HG03066 (cell line): ENCODE data around the gene FYN.
A peak's percentile ranks its signal among the peaks of the same experiment; 100 is the strongest.

Experiments used
- ATAC-seq: cut with Tn5 transposase; IDR thresholded peaks from one replicate; pipeline ENCODE4 v1.9.1; 2021; ENCODE audit warnings: low read depth; ENCODE audit not compliant: unreplicated experiment

The FYN gene

DNA sequence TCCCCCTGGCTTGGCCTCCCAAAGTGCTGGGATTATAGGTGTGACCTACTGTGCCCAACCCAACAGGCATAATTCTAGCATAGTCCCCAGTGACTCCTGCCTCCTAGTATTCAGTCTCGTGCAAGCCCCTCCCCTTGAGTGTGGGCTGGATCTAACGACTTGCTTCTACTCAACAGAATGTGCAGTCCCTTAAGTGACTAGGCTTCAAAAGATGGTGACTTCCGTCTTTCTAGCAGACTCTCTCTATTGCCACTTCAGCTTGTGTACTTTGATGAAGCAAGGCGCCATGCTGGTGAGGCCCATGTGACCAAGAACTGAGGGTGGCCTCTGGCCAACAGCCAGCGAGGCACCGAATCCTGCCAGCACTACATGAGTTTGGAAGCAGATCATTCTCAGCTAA is 157.9 kb downstream of the FYN start:
- ATAC-seq: no peak

DNA sequence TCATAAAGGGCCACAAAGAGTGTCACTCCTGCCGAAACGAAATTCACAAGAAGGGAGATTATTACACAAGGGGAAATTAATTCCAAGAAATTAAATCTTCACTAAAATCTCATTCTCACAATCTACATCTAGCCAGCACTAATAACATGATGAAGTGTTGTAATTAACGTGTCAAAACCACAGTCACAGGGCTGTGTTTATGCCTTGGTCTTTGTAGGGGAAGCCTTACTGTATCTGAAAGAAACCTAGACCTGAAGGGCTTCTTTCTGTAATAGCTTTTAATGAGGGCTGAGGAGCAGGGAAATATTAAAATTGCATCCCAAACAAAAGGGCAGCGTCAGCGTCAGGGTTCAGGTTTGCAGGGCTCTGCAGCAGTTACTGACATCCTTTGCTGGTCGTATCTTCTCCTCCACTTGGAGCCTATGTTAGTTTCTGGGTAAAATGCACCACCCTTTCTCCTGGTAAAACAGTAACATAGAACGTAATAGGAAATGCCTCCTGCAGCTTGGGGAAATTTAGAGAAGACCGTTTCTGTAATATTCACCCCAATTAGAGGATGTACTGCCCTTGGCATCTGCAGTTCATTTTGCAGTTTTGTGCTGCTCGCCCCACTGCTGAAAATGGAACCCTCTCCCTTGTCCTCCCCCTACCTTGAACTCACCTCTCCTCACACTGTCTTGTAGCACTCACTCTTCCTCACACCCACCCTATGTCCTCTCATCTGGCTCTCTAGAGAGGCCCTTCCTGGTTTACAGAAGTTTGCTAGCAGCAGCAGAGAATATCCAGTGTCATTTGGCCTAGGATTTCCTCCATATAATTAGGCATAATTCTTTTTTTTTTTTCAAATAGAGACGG is 158.6 kb downstream of the FYN start:
- ATAC-seq: no peak

DNA sequence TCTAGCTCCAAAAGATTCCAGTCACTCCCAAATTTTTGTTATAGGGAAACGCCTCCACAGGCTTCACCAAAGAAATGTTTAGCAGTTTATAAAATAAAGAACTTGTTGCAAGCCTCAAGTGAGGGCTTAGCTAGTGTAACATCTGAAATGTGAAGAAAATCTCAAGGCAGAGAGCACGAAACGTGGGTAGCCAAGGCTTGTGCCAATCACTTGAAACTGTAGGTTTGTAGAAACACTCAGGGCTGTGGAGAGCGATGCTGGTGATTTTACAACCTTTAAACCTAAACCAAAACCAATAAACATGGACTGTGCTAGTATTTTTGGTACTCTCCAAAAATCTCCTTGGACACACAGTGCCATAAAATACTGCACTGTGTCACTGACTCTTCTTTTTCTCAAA is 159.4 kb downstream of the FYN start:
- no peak for ATAC-seq

- ATAC-seq: no peak
Observed at GRCh38 chr6:111713236-111713635, 160.0 kb downstream of the FYN start.

DNA sequence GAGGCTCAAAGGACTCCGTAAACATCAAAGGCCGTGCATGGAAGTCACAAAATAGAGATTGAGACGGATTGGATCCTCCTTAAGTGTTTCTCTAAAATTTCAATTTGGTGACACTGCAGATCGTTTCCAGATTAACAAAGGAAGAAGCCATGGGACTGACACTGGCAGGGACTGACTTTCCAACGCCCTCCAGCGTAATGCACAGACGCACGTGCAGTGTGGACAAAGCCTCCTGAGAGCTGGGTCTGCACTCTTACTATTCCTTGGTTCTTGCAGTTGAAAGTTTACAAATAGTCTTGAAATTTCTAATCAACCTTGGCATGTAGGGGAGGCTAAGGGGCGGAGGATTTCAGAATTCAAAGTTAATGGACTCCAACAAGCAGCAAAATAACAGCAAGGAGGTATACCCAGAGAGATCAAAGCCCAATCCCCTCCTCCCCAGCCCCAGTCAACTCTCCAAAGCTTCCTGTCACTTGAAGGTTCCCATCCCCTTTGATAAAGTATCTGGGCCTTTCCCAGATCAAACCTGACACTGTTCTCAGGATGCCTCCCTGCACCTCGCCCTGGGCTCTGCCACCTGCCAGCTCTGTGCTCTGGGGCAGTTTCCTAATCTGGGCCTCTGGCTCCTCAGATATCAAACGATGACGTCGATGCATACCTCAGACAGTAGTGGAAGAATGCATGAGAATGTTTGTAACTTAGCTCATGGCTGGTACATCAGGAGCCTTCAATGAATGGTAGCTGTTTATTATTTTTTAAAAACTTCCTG is 161.1 kb downstream of the FYN start:
- no peak for ATAC-seq

DNA sequence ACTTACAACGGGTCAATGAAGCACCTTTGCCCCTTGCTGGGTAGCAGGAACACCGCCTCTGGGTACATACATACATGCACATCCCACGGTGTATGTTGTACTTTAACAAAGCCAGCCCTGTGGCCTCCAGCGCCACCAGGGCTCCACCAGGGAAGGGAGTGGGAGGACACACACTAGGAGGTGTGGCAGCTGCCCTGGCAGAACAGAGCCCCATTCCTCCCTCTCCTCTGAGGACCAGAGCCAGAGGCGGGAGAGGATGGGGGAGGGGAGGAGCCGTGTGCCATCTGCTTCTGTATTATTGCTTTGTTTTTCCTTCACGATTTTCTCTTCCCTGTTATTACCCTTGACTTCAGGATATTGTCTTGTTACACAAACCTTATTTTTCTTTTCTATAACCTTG is 161.8 kb downstream of the FYN start:
- no peak for ATAC-seq

DNA sequence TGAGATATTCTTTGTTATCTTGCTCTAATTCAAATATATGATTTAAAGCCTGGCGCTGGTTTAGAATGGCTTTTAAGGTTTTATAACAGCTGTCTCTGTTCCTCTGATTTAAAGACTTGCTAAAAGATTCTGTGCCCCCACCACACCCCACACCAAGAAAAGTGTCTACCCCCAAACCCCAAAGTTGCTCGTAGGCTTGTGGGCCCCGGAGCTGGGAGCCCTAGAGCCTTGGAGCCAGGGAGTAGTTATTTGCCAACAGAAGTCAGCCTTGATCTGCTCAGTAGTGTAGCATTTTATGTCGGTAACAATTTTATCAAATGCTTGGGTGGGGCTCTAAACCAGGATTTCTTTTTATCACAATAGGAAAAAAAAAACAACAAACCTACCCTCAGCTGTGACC is 162.3 kb downstream of the FYN start:
- no peak for ATAC-seq

- ATAC-seq: no peak
Observed at GRCh38 chr6:111710439-111710838, 162.8 kb downstream of the FYN start.

DNA sequence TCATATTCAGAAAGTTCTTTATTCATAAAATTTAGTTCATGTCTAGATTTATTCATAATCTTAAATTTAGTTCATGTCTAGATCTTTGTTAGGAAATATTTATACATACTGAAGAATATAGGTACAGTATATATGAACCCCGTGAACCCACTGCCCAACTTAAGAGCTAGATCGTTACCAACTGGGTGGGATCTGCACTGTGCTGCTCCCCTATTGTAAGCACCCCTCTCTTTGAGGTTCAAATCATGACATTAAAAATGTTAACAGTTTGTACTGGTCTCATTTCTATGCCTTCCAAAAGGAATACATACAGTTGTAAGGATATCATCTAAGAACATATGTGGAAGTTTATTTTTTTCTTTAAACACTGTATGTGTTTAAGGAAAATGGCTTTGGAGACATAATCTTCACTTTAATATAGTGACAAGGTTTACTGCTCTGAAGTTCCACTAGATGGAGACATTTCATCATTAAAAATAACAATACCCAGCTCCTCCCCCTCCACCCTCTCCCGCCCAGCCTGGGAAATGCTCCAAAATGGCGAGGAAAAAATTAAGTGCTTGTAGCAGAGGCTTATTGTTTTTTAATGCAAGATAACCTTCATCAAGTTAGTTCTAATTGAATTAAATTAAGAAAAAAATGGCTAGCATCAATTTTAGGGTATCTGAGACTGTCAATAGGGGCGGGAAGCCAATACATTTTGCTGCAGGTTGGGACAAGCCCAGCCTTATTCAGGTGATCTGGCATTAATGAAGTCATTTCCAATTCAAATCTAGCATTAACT is 163.4 kb downstream of the FYN start:
- peak; percentile 94 for ATAC-seq

GRCh38 chr6:111709201-111709600 is 164.1 kb downstream of the FYN start:
- no peak for ATAC-seq

DNA sequence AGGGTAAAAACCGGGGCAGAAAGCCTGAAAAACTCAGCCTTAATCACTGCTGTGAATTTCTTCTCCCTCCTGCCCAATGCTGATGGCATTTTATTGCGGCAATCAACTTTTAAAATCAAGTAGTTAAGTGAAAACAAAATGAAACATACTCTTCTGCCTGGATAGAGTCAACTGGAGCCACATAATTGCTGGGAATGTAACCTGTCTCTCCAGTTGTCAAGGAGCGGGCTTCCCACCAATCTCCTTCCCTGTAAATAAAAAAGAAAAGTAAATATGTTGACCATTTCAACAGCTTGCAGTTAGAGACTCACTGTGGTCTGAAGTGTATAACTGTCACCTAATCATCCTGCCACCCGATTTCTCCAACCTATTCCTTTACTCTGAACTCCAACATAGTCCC is 165.5 kb downstream of the FYN start:
- no peak for ATAC-seq

DNA sequence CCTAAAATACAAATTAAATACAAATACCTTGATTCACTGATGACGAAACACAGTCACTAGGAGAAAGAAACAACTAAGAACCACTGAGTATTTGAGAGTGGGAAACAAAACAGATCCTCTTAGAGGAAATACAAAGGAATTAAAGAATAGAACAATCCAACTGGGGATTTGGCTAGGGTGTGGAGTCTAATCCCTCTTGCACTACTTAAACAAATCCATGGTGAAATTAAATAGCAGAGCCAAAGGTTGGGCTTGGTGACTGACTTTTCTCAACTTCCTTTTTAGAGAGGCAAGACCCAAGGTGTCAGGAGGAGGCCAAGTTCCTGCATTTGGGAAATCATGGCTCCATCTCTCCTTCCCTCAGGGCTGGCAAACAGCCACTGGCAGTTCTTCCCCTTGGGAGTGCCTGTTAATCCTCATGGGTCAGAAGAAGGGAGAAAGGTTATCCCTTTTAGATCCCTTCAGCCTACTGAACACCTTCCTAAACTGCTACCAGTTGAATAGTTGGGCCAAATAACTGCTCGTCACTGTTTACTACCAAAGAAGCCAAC is 166.3 kb downstream of the FYN start:
- no peak for ATAC-seq

GRCh38 chr6:111703723-111704122 is 169.5 kb downstream of the FYN start:
- no peak for ATAC-seq

GRCh38 chr6:111702268-111702667 is 171.0 kb downstream of the FYN start:
- ATAC-seq: no peak

DNA sequence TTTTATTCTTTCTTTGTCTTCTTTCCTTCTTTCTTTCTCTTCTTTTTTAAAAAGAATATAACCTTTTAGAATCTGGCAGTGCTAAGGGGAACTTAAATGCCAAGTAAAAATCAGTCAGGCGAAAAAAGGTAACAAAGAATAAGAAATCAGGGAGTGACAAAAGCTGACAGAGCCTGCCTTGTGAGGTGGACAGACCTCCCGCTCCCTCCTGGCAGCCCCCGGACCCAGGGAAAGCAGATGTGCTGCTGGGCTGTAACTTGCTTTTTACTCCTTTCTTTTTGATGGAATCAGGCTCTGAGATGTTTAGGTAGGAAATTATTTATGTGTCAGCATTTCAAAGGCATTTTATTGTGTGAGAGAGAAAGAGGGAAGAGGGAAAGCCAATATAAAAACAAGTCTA is 172.1 kb downstream of the FYN start:
- ATAC-seq: no peak

DNA sequence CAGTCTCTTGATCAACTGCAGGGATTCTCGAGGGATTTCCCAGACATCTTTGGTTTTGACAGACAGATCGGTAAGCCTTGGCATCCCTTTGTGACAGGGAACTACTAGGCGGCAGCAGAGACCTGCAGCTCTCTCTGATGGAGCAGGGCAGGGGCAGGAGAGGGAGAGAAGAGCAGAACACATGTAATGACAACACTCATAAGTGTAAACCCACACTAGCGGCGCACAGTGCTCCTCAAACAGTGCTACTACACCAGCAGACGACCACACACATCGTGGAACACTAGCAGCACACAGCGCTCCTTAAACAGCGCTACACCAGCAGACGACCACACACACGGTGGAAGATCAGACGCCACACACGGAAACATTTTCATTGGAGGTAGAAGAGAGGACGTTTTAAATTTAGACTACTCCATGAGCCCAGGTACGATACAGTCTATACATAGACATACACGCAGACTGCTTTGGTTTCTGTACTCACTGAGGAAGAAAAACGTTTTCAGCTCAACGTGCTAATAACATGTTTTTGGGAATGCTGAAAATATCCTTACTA is 173.0 kb downstream of the FYN start:
- no peak for ATAC-seq

- ATAC-seq: no peak
Observed at GRCh38 chr6:111699123-111699522, 174.1 kb downstream of the FYN start.

GRCh38 chr6:111696814-111697213 is 176.4 kb downstream of the FYN start:
- ATAC-seq: no peak

DNA sequence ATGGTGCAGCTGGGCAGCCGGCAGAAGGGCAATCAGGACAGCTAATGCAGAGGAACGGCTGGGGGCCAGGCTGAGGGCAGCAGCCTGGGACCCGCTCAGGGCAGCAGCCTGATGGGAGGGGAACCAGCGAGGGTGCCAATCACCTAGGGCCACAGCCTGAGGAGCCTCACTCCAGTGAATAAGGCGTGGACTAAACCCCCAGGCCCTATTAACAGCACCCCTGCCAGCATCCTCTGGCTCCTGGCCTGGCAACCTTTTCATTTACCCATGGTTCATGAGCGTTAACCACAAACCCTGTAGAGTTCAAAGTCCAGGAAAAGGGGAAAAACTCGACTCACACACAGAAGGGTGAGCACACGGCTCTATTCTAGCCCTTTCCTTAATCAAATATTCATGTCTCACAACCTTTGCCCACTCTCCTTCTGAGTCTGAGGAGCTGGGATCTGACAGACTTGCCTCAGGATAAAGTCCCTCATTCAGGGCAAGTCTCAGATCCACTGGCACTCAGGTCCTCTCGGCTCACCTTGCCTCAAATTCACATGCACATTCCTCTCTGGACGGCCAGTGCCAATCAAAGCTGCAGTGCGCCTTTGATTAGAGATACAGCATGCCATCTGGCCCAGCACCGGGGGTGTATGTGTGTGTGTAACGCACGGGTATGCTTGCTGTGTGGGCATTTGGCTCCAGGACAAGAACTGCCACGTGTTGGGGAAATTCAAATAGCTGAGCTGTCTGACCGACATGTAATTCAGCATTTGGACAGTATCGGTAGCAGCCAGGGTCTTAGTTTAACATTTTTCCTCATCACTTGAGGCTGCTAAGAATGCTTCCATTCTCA is 180.7 kb downstream of the FYN start:
- no peak for ATAC-seq
